H1 (cell line): ENCODE measurements around the gene TECR. TPM values are rescaled to one million over a fixed set of nuclear protein-coding genes. Genes with fewer than 3 reads are reported as not detected.

Source experiments
- BRCA1 ChIP-seq: IDR thresholded peaks from 2 replicates; pipeline ENCODE4 v1.6.1; 2012; ENCODE audit warnings: low read depth, low read length, improper control_type of control experiment
- TCF12 ChIP-seq: IDR thresholded peaks from 2 replicates; pipeline ENCODE4 v1.6.1; 2011; ENCODE audit warnings: low read depth, mild to moderate bottlenecking, low read length
- polyA plus RNA-seq, 7 experiments: library from polyadenylated mRNA; depleted of rRNA in 3 of 7; stranded (reverse) in 5 of 7; unstranded in 2 of 7; fragments of >200 nt in 5 of 7; fragments of 200-250 nt in 2 of 7; gene quantifications; 1 replicate in 5 of 7; 2 replicates in 1 of 7; 4 replicates in 1 of 7; pipeline versions ENCODE4 v1.2.1 to v1.2.3, GENCODE V29; 2011 to 2013; ENCODE audit warnings: missing spikeins in 2 of 7, mixed read lengths in 2 of 7
- total RNA-seq: library from RNA; stranded (reverse); fragmentation: NEBNext Ultra II Directional; extraction: Animal tissue kit (Norgen Biotek cat#: 25700); gene quantifications from 2 replicates; pipeline ENCODE4 v1.2.1, GENCODE V29; 2021
- TF ChIP-seq, protein P1 (sequence below): IDR thresholded peaks from 2 replicates; pipeline ENCODE4 v1.6.1; 2011; ENCODE audit warnings: low read length, improper control_type of control experiment

TECR gene
- total and polyA plus RNA-seq, 2 of the 8 experiments (the other 6 are each of a cell fraction or from before 2014, with no cell fraction given): 172 to 405 TPM

DNA sequence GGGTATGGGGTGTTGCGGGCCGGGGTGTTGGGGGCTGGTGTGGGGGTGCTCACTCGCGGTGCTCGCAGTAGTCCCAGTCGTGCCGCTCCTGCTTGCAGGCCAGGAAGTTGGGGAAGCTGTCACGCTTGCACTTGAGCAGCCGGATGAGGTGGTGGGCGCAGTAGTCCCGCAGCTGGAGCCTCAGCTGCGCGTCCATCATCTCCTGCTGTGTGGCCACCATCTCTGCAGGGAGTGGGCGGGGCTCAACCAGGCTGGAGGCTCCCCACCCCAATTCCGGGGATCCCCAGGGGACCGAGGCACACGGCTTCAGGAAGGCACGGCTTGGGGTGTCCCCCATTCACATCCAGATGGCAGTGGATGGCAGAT lies 37.3 kb downstream of the TECR start (continued):
- TF ChIP-seq BRCA1 (no peak), TCF12 (no peak)
- TF ChIP-seq, protein P1, sequence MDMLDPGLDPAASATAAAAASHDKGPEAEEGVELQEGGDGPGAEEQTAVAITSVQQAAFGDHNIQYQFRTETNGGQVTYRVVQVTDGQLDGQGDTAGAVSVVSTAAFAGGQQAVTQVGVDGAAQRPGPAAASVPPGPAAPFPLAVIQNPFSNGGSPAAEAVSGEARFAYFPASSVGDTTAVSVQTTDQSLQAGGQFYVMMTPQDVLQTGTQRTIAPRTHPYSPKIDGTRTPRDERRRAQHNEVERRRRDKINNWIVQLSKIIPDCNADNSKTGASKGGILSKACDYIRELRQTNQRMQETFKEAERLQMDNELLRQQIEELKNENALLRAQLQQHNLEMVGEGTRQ: no peak
- TF ChIP-seq, all 59 proteins: peak for 0
